CD4-positive, alpha-beta T cell treated with Interleukin-6 for 4 hours (primary cell): ENCODE results near the gene UMODL1.

Experiments
- DNase-seq: peaks from one replicate; pipeline ENCODE4 v3.0.0-alpha.2; 2020; ENCODE audit warnings: mixed read lengths

UMODL1 gene

DNA sequence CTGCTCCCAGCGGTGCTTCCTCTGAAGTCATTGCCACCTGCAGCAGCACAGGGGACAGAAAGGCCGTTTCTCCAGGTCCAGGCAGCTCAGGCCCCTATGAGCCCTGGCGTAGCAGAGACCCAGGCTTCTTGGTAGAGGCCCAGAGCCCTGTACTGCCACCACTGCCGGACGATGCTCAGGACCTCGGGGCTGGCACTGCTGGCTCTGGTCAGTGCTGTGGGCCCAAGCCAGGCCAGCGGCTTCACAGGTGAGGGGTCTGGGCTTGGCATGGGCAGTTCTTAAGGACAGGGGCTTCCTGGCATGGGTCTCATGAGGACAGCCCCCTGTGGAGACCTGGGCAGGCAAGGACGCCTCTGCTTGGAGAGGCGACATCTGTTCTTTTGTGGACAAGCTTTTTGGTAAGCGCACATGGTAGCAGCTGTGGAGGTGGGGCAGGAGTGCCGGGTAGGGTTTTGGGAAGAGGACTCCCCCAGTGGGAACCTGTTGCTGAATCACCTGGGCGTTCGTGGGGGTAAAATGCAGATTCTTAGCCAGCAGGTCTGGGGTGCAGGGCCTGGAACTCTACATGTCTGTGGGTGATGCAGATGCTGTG is at the start of gene UMODL1:
Gene UMODL1 (plus strand): TSS at position 172 of the 592 bp plus-strand sequence. CDS start 0 bp downstream, at position 172.
- no peak for DNase-seq

DNA sequence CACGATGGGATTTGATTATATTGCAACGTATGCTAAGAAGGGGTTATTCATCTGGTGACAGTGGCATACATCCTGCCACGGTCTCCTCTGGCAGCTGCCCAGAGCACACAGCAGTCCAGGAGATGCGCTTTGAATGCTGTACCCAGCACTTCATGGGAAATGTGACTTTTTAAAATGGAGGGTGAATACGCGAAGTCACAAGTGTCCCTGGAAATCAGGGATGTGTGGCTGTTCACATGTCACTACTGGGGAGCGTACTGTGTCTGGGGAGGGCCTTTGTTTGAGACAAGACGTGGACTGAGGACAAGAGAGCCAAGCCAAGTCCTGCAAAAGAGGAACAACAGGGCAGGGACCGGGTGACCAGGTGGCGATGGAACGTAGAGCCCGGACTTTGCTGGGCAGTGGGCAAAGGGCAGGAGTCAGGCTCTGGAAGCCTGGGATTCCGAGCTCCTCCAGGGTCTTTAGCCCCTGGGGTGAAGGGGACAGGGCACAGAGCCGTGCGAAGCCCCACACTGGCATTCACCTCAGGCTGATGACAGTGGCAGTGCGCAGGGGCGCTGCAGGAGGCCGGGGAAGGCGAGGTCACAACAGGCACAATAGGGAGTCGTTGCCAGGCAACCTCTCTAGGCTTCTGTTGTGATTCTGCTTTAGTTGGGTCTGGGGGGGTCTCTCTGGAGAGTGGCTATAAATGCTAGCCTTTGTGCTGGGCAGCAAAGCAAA is 49.6 kb upstream of the UMODL1 start:
- no peak for DNase-seq

- no peak for DNase-seq
Measured at GRCh38 chr21:42022091-42022430, 49.1 kb upstream of the UMODL1 start.

DNA sequence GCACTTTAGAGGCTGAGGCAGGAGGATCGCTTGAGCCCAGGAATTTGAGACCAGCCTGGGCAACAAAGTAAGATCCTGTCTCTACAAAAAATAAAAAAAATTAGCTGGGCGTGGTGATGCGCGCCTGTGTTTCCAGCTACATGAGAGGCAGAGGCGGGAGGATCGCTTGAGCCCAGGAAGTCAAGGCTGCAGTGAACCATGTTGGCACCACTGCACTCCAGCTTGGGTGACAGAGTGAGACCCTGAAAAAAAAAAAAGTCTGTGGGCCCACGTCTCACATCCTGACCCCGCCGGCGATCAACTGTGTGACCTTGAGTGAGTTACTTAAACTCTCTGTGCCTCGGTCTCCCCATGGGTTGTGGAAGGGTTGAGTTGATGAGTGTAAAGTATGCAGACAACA is 48.2 kb upstream of the UMODL1 start:
- DNase-seq, result no peak

- no peak for DNase-seq
Measured at GRCh38 chr21:42025376-42026081, 45.6 kb upstream of the UMODL1 start.

DNA sequence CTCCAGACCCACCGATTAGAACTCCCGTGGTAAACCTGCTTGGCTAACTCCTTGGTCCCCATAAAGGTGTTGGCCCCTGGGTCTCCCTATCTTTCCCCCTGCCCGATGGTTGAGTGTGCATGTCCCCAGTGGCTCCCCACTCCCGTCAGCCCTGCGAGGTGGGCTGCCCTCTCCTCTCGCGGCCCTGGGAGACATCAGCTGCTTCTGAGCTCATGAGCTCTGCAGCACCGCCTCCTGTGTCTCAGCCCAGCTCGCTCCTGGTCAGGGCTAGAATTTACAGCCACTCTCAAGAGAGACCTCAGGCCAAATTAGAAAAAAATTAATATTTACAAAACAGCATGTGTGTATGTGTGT is 45.1 kb upstream of the UMODL1 start:
- no peak for DNase-seq

- no peak for DNase-seq
Measured at GRCh38 chr21:42027085-42027821, 43.9 kb upstream of the UMODL1 start.

DNA sequence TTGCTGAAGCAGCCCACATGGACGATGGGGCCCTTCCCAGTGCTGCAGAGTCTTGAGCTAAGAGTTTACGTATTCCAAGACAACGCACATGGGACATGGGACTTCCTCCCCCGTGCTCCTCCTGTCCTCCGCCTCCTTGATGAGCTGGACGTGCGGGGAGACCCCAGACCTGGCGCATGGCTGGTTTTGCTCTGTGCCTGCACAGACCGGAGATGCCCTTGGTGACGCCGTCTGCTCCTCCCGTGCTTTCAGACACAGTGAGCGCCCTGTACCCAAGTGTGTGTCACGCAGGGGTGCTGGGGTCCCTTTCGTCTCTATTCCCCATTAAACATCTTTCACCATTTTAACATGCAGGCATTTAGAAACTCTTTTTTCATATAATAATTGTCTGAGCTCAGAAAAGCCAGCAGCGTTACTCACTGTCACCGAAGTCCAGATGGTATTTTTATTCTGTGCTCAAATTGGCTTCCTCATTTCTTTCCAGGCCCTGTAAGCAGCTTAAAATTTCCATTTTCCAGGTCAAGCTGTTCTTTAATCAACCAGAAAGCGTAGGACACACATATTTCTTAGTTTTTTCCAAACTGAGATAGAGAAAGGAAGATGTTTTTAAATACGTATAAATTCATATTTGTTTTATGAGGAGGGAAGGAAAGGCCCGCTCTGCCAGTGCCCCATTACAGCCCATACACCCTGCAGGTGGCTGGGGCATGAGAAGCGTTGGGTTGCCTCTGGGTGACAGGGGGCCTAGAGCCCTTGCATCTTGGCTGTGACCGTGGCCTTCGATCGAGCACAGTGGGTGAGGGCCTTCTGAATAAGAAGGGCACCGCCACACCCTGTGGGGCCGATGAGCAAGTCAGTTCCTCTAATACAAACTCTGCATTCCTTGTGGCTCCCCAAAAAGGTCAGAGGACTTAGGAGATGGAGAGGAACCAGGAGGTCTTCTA is 43.0 kb upstream of the UMODL1 start:
- no peak for DNase-seq

- no peak for DNase-seq
Measured at GRCh38 chr21:42028766-42029425, 42.2 kb upstream of the UMODL1 start.

DNA sequence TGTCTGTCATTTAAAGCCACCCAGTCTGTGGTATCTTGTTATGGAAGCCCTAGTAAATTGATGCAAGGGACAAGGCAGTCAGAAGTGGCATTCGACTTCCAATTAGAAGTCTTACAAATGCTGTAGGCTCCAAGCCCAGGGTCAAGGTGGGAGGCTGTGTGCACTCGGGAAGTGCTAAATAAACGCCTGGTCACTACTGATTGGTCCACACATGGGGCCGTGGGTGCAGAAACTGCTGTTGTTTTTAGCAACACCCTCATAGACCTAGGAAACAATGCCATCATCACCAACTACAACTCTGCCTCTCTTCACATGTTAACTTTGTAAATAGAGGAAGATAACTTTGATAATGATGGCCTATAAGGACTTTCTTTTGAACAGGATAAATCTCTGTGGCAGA is 40.8 kb upstream of the UMODL1 start:
- DNase-seq, result no peak

DNA sequence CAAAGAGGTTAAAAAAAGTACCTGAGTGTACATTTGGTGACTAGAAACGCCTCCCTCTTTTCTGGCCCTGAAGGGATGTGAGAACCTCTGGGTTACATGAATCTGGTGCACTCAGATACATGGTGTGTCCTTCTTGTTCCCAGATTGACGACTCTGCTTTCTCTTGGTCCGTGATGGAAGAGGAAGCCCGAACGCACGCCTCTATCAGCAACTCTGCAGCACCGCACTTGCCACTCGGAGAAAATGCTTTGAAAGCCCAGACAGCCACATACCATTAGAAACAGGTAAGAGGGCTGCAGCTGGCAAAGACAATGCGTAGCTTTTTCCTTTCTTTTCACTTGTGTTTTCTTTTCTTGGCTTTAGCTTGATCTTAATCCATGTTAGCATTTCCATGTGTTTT is 39.9 kb upstream of the UMODL1 start:
- DNase-seq, result no peak

GRCh38 chr21:42031816-42032215 is 39.3 kb upstream of the UMODL1 start:
- no peak for DNase-seq

DNA sequence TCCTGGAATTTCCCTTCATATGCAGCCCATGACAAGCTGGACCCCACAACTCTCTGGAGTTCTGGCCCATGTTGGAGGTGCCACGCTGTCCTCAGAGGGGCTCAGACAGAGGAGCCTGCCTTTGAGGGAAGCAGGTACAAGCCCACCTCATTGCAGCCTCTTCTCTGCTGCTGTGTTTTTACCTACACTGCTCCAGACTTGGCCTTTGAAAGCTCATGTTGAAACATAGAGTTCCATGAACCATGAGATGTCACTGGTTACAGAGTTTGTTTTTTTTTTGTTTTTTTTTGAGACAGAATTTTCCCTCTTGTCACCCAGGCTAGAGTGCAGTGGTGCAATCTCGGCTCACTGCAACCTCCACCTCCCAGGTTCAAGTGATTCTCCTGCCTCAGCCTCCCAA is 38.9 kb upstream of the UMODL1 start:
- no peak for DNase-seq

- DNase-seq, result no peak
Measured at GRCh38 chr21:42032968-42033367, 38.1 kb upstream of the UMODL1 start.

- no peak for DNase-seq
Measured at GRCh38 chr21:42036313-42036712, 34.8 kb upstream of the UMODL1 start.

GRCh38 chr21:42037516-42037915 is 33.6 kb upstream of the UMODL1 start:
- DNase-seq, result no peak

GRCh38 chr21:42037943-42038342 is 33.2 kb upstream of the UMODL1 start:
- no peak for DNase-seq

- no peak for DNase-seq
Measured at GRCh38 chr21:42038393-42038792, 32.7 kb upstream of the UMODL1 start.

- no peak for DNase-seq
Measured at GRCh38 chr21:42038826-42039425, 32.2 kb upstream of the UMODL1 start.

DNA sequence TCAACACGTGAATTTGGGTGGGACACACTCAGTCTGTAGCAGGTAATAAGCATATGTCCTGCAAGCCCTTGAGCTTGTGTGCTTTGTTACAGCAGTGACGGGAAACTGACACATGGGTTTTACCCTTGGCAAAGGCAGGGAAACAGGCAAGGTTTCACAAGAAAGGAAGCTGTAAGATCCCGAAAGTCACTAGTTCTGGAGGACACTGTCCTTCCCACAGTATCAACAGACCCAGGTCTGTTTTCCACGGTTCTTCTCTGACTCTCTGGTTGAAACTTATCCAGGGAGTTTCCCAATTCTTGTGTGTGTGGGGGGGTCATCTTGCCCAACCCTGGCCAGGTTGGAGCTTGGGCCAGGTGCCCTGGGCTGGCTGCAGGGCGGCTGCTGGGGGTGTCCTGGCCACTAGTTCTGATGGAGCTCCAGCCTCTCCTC is 31.6 kb upstream of the UMODL1 start:
- no peak for DNase-seq

- no peak for DNase-seq
Measured at GRCh38 chr21:42039911-42040351, 31.2 kb upstream of the UMODL1 start.
